Activated CD8-positive, alpha-beta memory T cell treated with anti-CD3 and anti-CD28 coated beads, Interleukin-2, amount 10 ng/mL, durations not matched to agents 7 days and 5 days (primary cell): ENCODE data around the gene AGR2. TPM values are rescaled to one million over a fixed set of nuclear protein-coding genes. Genes with fewer than 3 reads are reported as not detected.

ENCODE experiments used
- ATAC-seq: fragments of 150-1000 bp; cut with Tn5 transposase; one replicate; pipeline ENCODE4 v1.10.0; 2021; ENCODE audit warnings: moderate library complexity
- CTCF ChIA-PET: fragments of 350-600 bp; sonication (Branson Sonifier 250); formaldehyde crosslinking; loops from one replicate; lab custom pipeline; 2021; ENCODE audit warnings: antibody characterized with exemption; lab: Charles Lee
- DNase-seq: peaks from one replicate; pipeline ENCODE4 v3.0.0-alpha.2; 2020
- H3K27ac Mint-ChIP-seq: one replicate; pipeline ENCODE4 v1.8.0; 2021; ENCODE audit warnings: mild to moderate bottlenecking, mixed read lengths
- H3K27me3 Mint-ChIP-seq: one replicate; pipeline ENCODE4 v1.8.0; 2021; ENCODE audit warnings: mixed read lengths
- H3K36me3 Mint-ChIP-seq: one replicate; pipeline ENCODE4 v1.8.0; 2021; ENCODE audit warnings: mild to moderate bottlenecking, mixed read lengths
- H3K4me1 Mint-ChIP-seq: one replicate; pipeline ENCODE4 v1.8.0; 2021; ENCODE audit warnings: mixed read lengths
- H3K4me3 Mint-ChIP-seq: one replicate; pipeline ENCODE4 v1.8.0; 2021; ENCODE audit warnings: mild to moderate bottlenecking, moderate library complexity, mixed read lengths
- H3K9me3 Mint-ChIP-seq: one replicate; pipeline ENCODE4 v1.8.0; 2022; ENCODE audit warnings: low read depth, mixed read lengths
- total RNA-seq, 2 experiments: library from RNA; stranded (reverse); gene quantifications; one replicate each; pipeline ENCODE4 v1.2.3, GENCODE V29; 2021

AGR2 gene
- total RNA-seq, 2 experiments from 2014 or later: not detected

DNA sequence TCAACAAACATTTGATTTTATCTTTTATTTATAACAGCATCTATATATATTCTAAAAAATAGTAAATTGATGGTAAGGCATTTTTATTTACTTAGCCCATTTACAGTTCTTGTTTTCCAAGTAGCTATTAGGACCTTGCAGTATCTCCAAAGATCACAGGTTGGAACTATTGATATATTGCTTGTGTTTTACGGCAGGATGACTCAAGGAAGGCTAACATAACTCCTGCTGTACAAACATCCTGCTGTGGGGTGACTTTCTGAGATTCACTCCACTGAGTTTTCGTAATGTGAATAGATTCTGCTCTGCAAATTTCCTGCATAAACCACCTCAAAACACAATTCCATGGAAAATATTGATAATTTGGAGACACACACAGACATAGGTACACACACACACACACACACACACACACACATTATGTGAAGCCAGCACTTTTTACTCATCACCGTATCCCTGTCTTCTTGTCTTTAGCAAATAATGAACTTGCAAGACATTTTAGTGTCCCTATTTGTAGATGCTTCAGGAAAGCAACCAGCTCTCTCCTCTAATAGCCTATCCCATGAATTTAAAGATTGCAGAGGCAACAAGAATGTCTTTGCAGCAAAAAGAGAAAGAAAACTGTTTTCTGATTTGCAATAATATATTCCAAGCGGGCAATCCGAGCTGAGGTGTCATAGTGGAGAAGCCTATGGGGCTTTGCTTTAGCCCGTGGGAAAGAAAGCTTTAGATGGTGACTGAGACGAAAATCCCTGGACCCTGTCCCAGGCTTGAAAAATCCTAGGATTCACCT is 722 bp downstream of the AGR2 start:
- DNase-seq (no peak), ATAC-seq (no peak)
- H3K4me3 Mint-ChIP-seq: no peak overlapping the region
- peaks cover 22% of the 10 kb centered on the region for H3K27me3 Mint-ChIP-seq
- no peaks in the 10 kb centered on the region for H3K9me3 Mint-ChIP-seq
- H3K4me1 Mint-ChIP-seq: no peaks in the 10 kb centered on the region
- CTCF ChIA-PET: interaction anchor here (1.5 kb wide), 1 partner anchor 114 kb away, joined by 4 read pairs; no protein-coding TSS in a partner anchor
- no peak overlapping the region for H3K27ac Mint-ChIP-seq
- H3K36me3 Mint-ChIP-seq: no peaks in the 10 kb centered on the region

DNA sequence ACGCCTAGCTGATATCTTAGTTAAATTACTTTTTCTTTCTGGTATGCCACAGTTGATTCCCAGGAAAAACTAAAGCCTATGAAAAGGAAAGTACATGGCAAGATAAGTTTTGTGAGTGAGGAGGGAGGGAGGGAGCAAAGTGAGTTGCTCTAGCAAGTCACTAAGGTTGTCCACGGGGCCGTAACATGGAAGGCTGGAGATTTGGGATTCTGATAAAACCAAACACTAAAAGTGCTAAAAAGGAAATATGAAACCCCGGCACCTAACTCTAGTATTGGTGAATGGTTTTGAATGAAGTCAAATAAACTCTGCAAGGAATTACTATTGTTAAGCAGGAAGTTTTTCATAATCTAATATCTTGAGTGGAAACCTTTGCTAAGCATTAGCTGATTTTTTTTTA is 1.7 kb downstream of the AGR2 start:
- DNase-seq: no peak
- no peak overlapping the region for H3K4me3 Mint-ChIP-seq
- H3K27ac Mint-ChIP-seq: no peak overlapping the region
- no peak for ATAC-seq
- H3K27me3 Mint-ChIP-seq: peaks cover 22% of the 10 kb centered on the region
- no peaks in the 10 kb centered on the region for H3K36me3 Mint-ChIP-seq
- CTCF ChIA-PET: interaction anchor here (3.4 kb wide), 1 partner anchor 114 kb away, joined by 30 read pairs; no protein-coding TSS in a partner anchor
- H3K4me1 Mint-ChIP-seq: no peaks in the 10 kb centered on the region
- H3K9me3 Mint-ChIP-seq: no peaks in the 10 kb centered on the region

DNA sequence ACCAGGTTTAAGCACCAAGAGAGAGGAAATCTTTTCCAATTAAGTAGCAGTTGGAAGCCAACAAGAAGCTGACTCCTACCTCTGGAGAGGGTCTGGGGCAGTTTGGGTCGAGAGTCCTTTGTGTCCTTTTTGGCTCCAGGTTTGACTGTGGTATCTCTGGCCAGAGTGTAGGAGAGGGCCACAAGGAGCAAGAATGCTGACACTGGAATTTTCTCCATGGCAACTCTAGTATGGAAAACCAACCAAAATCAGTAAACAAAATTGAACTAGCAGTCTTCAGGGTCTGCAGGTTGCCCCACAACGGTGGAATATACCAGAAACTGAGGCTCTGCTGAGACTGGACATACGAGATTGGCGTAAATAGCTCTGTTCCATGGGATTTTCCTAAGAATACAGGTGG is 3.2 kb downstream of the AGR2 start:
- H3K36me3 Mint-ChIP-seq: no peaks in the 10 kb centered on the region
- DNase-seq: no peak
- H3K4me1 Mint-ChIP-seq: no peaks in the 10 kb centered on the region
- ATAC-seq: no peak
- H3K27me3 Mint-ChIP-seq: peaks cover 19% of the 10 kb centered on the region
- H3K9me3 Mint-ChIP-seq: no peaks in the 10 kb centered on the region
- H3K27ac Mint-ChIP-seq: no peak overlapping the region
- H3K4me3 Mint-ChIP-seq: no peak overlapping the region
- CTCF ChIA-PET: interaction anchor here (0.9 to 3.4 kb wide), 9 partner anchors 9 to 204 kb away, joined by 3 to 30 read pairs (median 4); no protein-coding TSS in a partner anchor

DNA sequence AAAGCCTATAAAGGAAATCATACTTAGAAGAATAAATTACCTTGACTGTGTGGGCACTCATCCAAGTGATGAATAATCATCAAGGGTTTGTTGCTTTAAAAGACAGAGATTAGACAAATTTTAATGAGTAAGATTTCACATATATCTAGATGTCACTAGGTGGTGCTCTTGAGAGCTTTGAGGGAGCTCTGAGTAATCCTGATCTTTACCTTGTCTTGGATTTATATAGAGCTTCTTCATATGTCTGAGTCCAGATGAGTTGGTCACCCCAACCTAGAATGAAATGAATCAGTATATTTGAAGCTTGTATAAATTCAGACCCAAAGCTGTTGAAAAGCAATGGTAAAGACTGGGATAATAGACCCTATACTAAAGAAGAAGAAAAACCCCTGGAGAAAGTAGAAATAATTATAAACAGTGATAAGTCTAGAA is 3.7 kb downstream of the AGR2 start:
- Mint-ChIP-seq H3K4me1 (no peaks in the 10 kb centered on the region), H3K27me3 (peaks cover 20% of the 10 kb centered on the region), H3K27ac (no peak overlapping the region), H3K4me3 (no peak overlapping the region), H3K36me3 (no peaks in the 10 kb centered on the region), H3K9me3 (no peaks in the 10 kb centered on the region)
- peak; percentile 66 for ATAC-seq
- CTCF ChIA-PET: interaction anchor here (0.9 to 3.4 kb wide), 11 partner anchors 8 to 204 kb away, joined by 3 to 30 read pairs (median 3); no protein-coding TSS in a partner anchor
- DNase-seq: no peak

DNA sequence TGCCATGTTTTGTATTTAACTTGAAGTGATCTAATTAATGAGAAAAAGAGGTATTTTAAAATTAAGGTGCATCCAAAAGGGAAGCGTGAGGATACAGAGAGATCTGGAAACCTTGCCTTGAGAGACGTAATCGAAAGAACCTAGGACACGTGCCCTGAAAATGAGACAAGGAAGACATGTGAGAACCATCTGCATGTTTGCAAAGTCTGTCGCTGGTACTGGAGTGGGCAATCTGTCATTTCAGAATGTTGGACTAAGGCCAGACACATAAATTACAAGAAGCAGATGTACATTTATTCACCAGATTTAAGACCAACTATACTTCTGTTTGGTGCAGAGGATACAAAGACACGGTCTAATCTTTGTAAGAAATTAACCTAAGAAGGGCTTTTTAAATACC is 9.2 kb downstream of the AGR2 start:
- peaks cover 12% of the 10 kb centered on the region for H3K4me1 Mint-ChIP-seq
- CTCF ChIA-PET: no interaction called here
- ATAC-seq: no peak

DNA sequence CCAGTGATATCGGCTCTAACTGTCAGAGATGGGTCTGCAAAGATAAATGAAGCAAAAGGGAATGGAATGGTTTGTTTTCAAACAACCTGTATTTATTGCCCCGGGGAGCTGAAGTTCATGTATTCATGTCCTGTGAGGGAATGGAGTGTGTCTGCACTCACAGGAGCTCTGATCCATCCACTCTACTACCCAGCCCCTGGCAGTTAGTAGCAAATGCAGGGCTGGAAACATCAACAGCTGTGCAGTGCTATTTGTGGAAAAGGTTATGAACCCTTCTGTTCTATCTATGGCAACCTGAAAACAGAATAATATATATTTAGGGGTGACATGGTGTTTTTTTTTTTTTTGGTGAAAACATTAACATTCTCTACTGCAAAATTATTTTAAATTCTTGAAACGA is 9.8 kb downstream of the AGR2 start:
- Mint-ChIP-seq H3K27me3 (peaks cover 24% of the 10 kb centered on the region), H3K4me1 (peaks cover 12% of the 10 kb centered on the region), H3K27ac (no peak overlapping the region), H3K9me3 (no peaks in the 10 kb centered on the region), H3K36me3 (no peaks in the 10 kb centered on the region), H3K4me3 (no peak overlapping the region)
- CTCF ChIA-PET: no interaction called here
- no peak for ATAC-seq
- no peak for DNase-seq

More for the DNA sequence above, 9.2 kb downstream of the AGR2 start:
- Mint-ChIP-seq H3K36me3 (no peaks in the 10 kb centered on the region), H3K9me3 (no peaks in the 10 kb centered on the region), H3K27me3 (peaks cover 24% of the 10 kb centered on the region), H3K27ac (no peak overlapping the region), H3K4me3 (no peak overlapping the region)
- DNase-seq: no peak

DNA sequence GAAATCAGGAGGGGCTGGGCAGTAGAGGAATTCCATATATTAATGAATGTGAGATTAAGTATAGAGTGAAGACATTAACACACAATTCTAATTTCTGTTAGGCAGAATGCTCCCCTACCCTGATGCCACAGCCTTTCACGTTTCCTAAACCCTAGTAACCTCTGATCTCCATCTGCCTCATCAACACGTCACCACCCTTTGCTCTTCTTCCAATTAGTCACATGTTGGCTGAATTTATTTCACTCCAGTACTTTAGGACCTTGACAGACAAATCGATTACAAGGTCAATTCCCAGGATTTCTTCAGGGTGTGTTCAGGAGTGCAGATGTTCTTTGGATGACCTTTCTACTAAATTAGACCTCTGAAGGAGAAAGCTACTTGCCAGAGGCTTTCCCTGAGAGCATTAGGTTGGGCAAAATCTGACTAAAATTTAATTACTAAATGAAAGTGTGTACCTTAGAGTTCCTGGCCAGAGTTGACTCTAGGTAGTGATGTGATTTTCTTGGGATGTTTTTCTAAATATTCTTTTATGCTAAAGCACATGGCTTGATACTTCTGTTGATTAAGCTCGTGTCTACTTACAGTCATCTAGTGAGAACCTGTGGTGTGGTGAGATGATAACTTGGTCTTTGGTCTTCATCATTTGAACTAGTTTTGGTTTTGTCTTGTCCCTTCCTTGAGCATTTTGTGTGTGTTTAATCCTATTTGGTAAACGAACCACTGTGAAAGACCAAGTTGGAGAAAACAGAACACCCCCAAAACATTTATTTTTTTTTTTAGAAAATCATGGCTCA is 12.7 kb downstream of the AGR2 start:
- Mint-ChIP-seq H3K9me3 (no peaks in the 10 kb centered on the region), H3K4me3 (no peak overlapping the region), H3K36me3 (no peaks in the 10 kb centered on the region), H3K27me3 (peaks cover 24% of the 10 kb centered on the region), H3K4me1 (peaks cover 12% of the 10 kb centered on the region), H3K27ac (no peak overlapping the region)
- ATAC-seq (peak; percentile 89), DNase-seq (no peak)
- CTCF ChIA-PET: interaction anchor here (0.7 to 1.3 kb wide), 2 partner anchors 9 to 128 kb away, joined by 3 to 4 read pairs; no protein-coding TSS in a partner anchor

DNA sequence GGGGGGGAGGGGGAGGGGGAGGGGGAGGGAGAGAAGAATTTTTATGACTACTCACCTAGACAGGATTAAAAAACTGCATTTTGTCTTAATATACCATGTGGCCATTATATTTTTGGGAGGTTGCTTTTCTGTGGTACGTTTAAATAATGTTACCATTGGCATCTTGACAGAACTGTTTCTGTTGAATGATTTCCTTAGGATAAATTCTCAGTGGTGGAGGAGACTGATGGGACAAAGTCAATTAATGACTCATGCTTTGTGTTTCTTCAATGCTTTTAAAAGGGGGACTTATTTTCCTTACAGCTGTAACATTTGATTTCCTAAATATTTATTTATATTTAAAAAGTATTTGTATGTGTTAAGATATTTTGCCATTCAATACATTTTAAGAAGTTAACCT is 13.7 kb downstream of the AGR2 start:
- CTCF ChIA-PET: no interaction called here
- Mint-ChIP-seq H3K9me3 (no peaks in the 10 kb centered on the region), H3K4me3 (no peak overlapping the region), H3K36me3 (no peaks in the 10 kb centered on the region), H3K4me1 (peaks cover 12% of the 10 kb centered on the region), H3K27me3 (peaks cover 19% of the 10 kb centered on the region), H3K27ac (no peak overlapping the region)
- ATAC-seq (no peak), DNase-seq (no peak)

DNA sequence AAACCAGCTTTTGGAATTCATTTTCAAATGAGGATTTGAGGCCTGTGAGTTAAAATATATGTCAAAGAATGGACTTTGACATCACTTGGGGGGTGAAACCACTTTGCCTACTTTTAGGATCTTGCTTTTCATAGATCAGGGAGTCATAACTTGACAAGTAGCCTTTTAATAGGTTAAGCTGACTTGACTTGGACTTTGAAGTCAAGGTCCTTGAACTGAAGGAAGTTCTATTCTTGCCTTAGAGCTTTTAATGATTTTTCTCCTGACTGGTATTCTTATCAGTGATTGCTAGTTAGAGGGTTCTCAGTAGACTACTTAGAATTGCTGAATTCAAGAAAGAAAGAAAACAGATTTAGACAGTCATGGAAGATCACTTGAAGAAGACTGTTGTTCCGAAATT is 17.7 kb downstream of the AGR2 start:
- no peaks in the 10 kb centered on the region for H3K36me3 Mint-ChIP-seq
- CTCF ChIA-PET: no interaction called here

DNA sequence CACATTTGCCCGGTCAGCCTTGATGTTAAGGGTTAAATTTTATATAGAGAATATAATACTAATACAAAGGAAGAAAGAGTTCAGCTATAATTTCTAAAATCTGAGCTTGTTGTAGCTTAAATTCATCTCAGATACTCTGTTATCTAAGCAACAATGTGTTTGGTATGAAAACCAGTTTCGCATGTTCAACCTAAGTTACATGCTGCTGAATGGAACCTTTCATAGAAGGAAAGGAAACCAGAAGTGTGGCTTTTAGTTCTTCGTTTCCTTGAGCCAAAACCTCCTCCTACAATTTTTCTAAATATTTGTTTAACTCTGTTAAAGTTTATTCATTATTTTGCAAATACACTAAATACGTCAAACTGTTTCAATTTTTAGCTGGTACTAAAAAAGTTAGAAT is 18.5 kb downstream of the AGR2 start:
- no peak for ATAC-seq
- H3K4me1 Mint-ChIP-seq: no peaks in the 10 kb centered on the region
- no peaks in the 10 kb centered on the region for H3K9me3 Mint-ChIP-seq
- no peak overlapping the region for H3K4me3 Mint-ChIP-seq
- no peak overlapping the region for H3K27ac Mint-ChIP-seq
- DNase-seq: no peak
- no peaks in the 10 kb centered on the region for H3K36me3 Mint-ChIP-seq
- CTCF ChIA-PET: no interaction called here
- H3K27me3 Mint-ChIP-seq: no peaks in the 10 kb centered on the region

More for the DNA sequence above, 17.7 kb downstream of the AGR2 start:
- Mint-ChIP-seq H3K4me3 (no peak overlapping the region), H3K4me1 (peaks cover 7% of the 10 kb centered on the region), H3K9me3 (no peaks in the 10 kb centered on the region), H3K27me3 (no peaks in the 10 kb centered on the region), H3K27ac (no peak overlapping the region)
- no peak for ATAC-seq
- no peak for DNase-seq

DNA sequence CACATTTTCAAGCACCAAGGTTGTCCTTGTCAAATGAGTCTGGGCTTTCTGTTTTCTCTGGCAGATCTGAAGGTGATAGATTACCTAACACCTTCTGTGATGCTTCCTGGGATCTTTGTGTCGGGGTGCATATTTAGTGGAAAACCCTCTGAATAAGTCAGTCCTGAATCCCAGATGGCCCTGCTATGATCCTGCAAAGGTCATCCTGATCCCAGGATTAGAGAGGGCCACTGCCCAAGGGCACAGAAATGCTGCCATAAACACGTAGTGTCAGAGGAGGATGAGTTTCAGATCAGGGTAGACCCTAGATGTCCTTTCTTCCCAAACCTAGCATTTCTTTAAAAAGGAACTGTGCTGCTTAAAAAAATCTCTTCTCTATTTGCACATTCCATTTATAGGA is 19.0 kb downstream of the AGR2 start:
- Mint-ChIP-seq H3K27ac (no peak overlapping the region), H3K4me1 (no peaks in the 10 kb centered on the region), H3K36me3 (no peaks in the 10 kb centered on the region), H3K27me3 (no peaks in the 10 kb centered on the region), H3K9me3 (no peaks in the 10 kb centered on the region), H3K4me3 (no peak overlapping the region)
- CTCF ChIA-PET: no interaction called here
- ATAC-seq: no peak
- DNase-seq: no peak

DNA sequence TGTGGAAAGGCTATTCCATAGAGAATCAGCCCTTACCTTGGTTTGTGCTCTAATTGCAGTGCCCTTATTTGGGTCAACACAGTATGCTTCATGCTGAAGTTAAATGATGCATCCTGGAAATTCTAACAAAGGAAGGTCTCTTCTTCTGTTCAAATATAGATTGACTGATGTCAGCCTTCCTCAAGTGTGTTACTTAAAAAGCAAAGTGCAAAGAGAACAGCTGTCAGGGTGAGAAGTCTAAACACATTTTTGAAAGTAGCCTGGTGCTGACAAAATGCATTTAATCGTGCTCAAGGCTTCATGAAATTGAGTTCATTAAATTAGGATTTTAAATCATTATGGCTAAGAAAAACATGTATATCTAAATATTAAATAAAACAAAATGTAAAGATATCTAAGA is 19.5 kb downstream of the AGR2 start:
- no peaks in the 10 kb centered on the region for H3K27me3 Mint-ChIP-seq
- CTCF ChIA-PET: no interaction called here
- no peak overlapping the region for H3K4me3 Mint-ChIP-seq
- no peak for ATAC-seq
- no peak overlapping the region for H3K27ac Mint-ChIP-seq
- no peaks in the 10 kb centered on the region for H3K36me3 Mint-ChIP-seq
- peaks cover under 1% of the 10 kb centered on the region for H3K4me1 Mint-ChIP-seq
- DNase-seq: no peak
- H3K9me3 Mint-ChIP-seq: no peaks in the 10 kb centered on the region

DNA sequence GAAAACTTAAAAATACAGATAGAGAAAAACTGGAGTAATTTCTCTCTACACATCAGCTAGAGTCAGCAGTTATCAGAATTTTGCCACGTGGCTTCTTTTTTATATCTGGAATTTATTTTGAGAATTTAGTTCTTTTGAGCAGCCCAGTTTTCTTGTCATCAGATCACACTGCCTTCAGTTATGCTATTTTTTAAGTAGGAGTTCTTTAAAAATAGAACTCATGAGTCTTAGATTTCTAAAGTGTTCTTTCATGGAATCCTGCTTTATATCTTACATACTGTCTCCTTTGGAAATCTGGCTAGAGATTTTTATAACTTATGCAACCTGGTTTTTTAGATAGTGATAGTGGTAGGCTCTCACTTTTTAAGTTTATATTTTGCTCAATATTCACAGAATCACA is 24.2 kb downstream of the AGR2 start:
- no peaks in the 10 kb centered on the region for H3K9me3 Mint-ChIP-seq
- no peaks in the 10 kb centered on the region for H3K36me3 Mint-ChIP-seq
- DNase-seq: no peak
- no peak overlapping the region for H3K4me3 Mint-ChIP-seq
- H3K27ac Mint-ChIP-seq: no peak overlapping the region
- no peak for ATAC-seq
- peaks cover 2% of the 10 kb centered on the region for H3K4me1 Mint-ChIP-seq
- H3K27me3 Mint-ChIP-seq: no peaks in the 10 kb centered on the region
- CTCF ChIA-PET: no interaction called here
